Neural progenitor cell (in vitro differentiated cells): ENCODE data around the gene COQ10A. TPM values are rescaled to one million over a fixed set of nuclear protein-coding genes. Genes with fewer than 3 reads are reported as not detected.
"Not testable (repeated sequence)": the region's sequence is repeated elsewhere in the genome, so short reads cannot be mapped to it uniquely, and the experiment has no call there.

Experiments
- DNase-seq: peaks from one replicate; pipeline ENCODE4 v3.0.0-alpha.2; 2016; ENCODE audit warnings: low spot score
- H2AFZ ChIP-seq: fragments of 200-600 bp; sonication (generic); replicated peaks from 2 replicates; pipeline ENCODE4 v1.6.1; 2016; ENCODE audit warnings: antibody characterized with exemption
- H3F3A ChIP-seq: fragments of 200-600 bp; sonication (generic); 2 replicates; pipeline ENCODE4 v1.6.1; 2016; ENCODE audit warnings: antibody characterized with exemption, low read depth
- H3K27ac ChIP-seq: fragments of 200-600 bp; sonication (generic); 2 replicates; pipeline ENCODE4 v1.5.1; 2016; ENCODE audit warnings: mild to moderate bottlenecking
- H3K27me3 ChIP-seq: fragments of 200-600 bp; sonication (generic); 2 replicates; pipeline ENCODE4 v1.6.1; 2016; ENCODE audit warnings: mild to moderate bottlenecking, moderate library complexity
- H3K36me3 ChIP-seq: fragments of 200-600 bp; sonication (generic); 2 replicates; pipeline ENCODE4 v1.5.1; 2016
- H3K4me1 ChIP-seq: fragments of 200-600 bp; sonication (generic); 2 replicates; pipeline ENCODE4 v1.6.1; 2016; ENCODE audit warnings: mixed run types
- H3K4me2 ChIP-seq: fragments of 200-600 bp; sonication (generic); 2 replicates; pipeline ENCODE4 v1.6.1; 2016
- H3K4me3 ChIP-seq: fragments of 200-600 bp; sonication (generic); 2 replicates; pipeline ENCODE4 v1.5.1; 2016
- H3K79me2 ChIP-seq: fragments of 200-600 bp; sonication (generic); 2 replicates; pipeline ENCODE4 v1.6.1; 2016; ENCODE audit warnings: low read depth
- H3K9ac ChIP-seq: fragments of 200-600 bp; sonication (generic); 2 replicates; pipeline ENCODE4 v1.6.1; 2016
- H3K9me3 ChIP-seq: fragments of 200-600 bp; sonication (generic); 2 replicates; pipeline ENCODE4 v1.5.1; 2016; ENCODE audit warnings: low read depth
- H4K20me1 ChIP-seq: fragments of 200-600 bp; sonication (generic); 2 replicates; pipeline ENCODE4 v1.6.1; 2016; ENCODE audit warnings: low read depth
- H3K27ac Mint-ChIP-seq: 3 replicates; pipeline ENCODE4 v1.8.0; 2021; ENCODE audit warnings: mixed read lengths
- H3K27me3 Mint-ChIP-seq: 2 replicates; pipeline ENCODE4 v1.8.0; 2022; ENCODE audit warnings: low read depth, mild to moderate bottlenecking, inconsistent platforms, moderate library complexity, mixed read lengths; ENCODE audit not compliant: insufficient read depth
- H3K36me3 Mint-ChIP-seq: 3 replicates; pipeline ENCODE4 v1.8.0; 2021; ENCODE audit warnings: mixed read lengths
- H3K4me1 Mint-ChIP-seq: 3 replicates; pipeline ENCODE4 v1.8.0; 2021; ENCODE audit warnings: mixed read lengths
- H3K4me3 Mint-ChIP-seq: 3 replicates; pipeline ENCODE4 v1.8.0; 2021; ENCODE audit warnings: mild to moderate bottlenecking, moderate library complexity, mixed read lengths
- H3K9me3 Mint-ChIP-seq: 3 replicates; pipeline ENCODE4 v1.8.0; 2020; ENCODE audit warnings: mixed read lengths
- CTCF ChIP-seq: fragments of 200-600 bp; sonication (generic); IDR thresholded peaks from 2 replicates; pipeline ENCODE4 v1.5.1; 2017; ENCODE audit warnings: antibody characterized with exemption, mild to moderate bottlenecking
- EZH2 ChIP-seq: fragments of 200-600 bp; sonication (generic); IDR thresholded peaks from 2 replicates; pipeline ENCODE4 v1.6.1; 2017; ENCODE audit warnings: antibody characterized with exemption, mild to moderate bottlenecking, moderate library complexity
- EZH2phosphoT487 ChIP-seq: fragments of 200-600 bp; sonication (generic); IDR thresholded peaks from 2 replicates; pipeline ENCODE4 v1.6.1; 2017; ENCODE audit warnings: antibody characterized with exemption
- total RNA-seq: library from RNA; depleted of rRNA; stranded (reverse); fragments of >200 nt; gene quantifications from 2 replicates; pipeline ENCODE4 v1.2.3, GENCODE V29; 2015; ENCODE audit warnings: low replicate concordance

The COQ10A gene
- total RNA-seq, 1 donor from 2014 or later, result 41.8 TPM

GRCh38 chr12:56260921-56261320 is 5.8 kb upstream of the COQ10A start:
- no peaks in the 10 kb centered on the region for H3K9me3 Mint-ChIP-seq

GRCh38 chr12:56261503-56262232 is 5.1 kb upstream of the COQ10A start:
- TF ChIP-seq EZH2phosphoT487 (no peak), CTCF (no peak), EZH2 (no peak)
- H3K79me2 ChIP-seq, result peaks cover 14% of the 10 kb centered on the region
- peaks cover 2% of the 10 kb centered on the region for H3K27me3 Mint-ChIP-seq
- H3K4me2 ChIP-seq, result no peak overlapping the region
- no peaks in the 10 kb centered on the region for H3K36me3 ChIP-seq
- peaks cover 11% of the 10 kb centered on the region for H3K4me1 ChIP-seq
- no peaks in the 10 kb centered on the region for H3K9me3 ChIP-seq
- peaks cover 34% of the 10 kb centered on the region for H3F3A ChIP-seq
- no peak overlapping the region for H3K4me3 ChIP-seq
- no peak overlapping the region for H3K27ac Mint-ChIP-seq
- H3K9ac ChIP-seq, result no peak overlapping the region
- H3K36me3 Mint-ChIP-seq, result no peaks in the 10 kb centered on the region
- H2AFZ ChIP-seq, result no peak overlapping the region
- H3K9me3 Mint-ChIP-seq, result no peaks in the 10 kb centered on the region
- H3K4me1 Mint-ChIP-seq, result peaks cover 18% of the 10 kb centered on the region
- no peaks in the 10 kb centered on the region for H3K27me3 ChIP-seq
- H4K20me1 ChIP-seq, result peaks cover 13% of the 10 kb centered on the region
- H3K4me3 Mint-ChIP-seq, result no peak overlapping the region
- no peak overlapping the region for H3K27ac ChIP-seq
- no peak for DNase-seq

More at GRCh38 chr12:56260921-56261320, 5.8 kb upstream of the COQ10A start:
- no peak overlapping the region for H3K9ac ChIP-seq
- H2AFZ ChIP-seq, result no peak overlapping the region
- H3K4me2 ChIP-seq, result no peak overlapping the region
- Mint-ChIP-seq H3K36me3 (peaks cover 4% of the 10 kb centered on the region), H3K4me3 (no peak overlapping the region), H3K27ac (no peak overlapping the region), H3K27me3 (peaks cover 2% of the 10 kb centered on the region), H3K4me1 (peaks cover 20% of the 10 kb centered on the region)
- H3K36me3 ChIP-seq, result no peaks in the 10 kb centered on the region
- H3K27me3 ChIP-seq, result no peaks in the 10 kb centered on the region
- H3K79me2 ChIP-seq, result peaks cover 22% of the 10 kb centered on the region
- TF ChIP-seq CTCF (no peak), EZH2 (no peak), EZH2phosphoT487 (no peak)
- H3K4me1 ChIP-seq, result peaks cover 17% of the 10 kb centered on the region
- H4K20me1 ChIP-seq, result peaks cover 20% of the 10 kb centered on the region
- no peak overlapping the region for H3K4me3 ChIP-seq
- no peak overlapping the region for H3K27ac ChIP-seq
- DNase-seq, result no peak
- H3K9me3 ChIP-seq, result no peaks in the 10 kb centered on the region
- peaks cover 30% of the 10 kb centered on the region for H3F3A ChIP-seq

- H3K4me3 ChIP-seq, result not testable (repeated sequence)
These were observed 3.8 kb upstream of the COQ10A start for GRCh38 chr12:56262955-56263354.

GRCh38 chr12:56266068-56266692 is 562 bp upstream of the COQ10A start:
- Histone ChIP-seq H3K4me2 (peak overlapping the region; percentile 83), H2AFZ (peak overlapping the region; percentile 87), H3F3A (peaks cover 44% of the 10 kb centered on the region), H3K4me3 (peak overlapping the region; percentile 83)
- not testable (repeated sequence) for H3K27me3 ChIP-seq, DNase-seq, H3K9me3 Mint-ChIP-seq, H3K79me2 ChIP-seq, H3K36me3 ChIP-seq, H3K27me3 Mint-ChIP-seq, H3K9me3 ChIP-seq, H3K9ac ChIP-seq, H4K20me1 ChIP-seq, H3K27ac ChIP-seq, H3K4me1 ChIP-seq
- peak overlapping the region; percentile 97 for H3K27ac Mint-ChIP-seq
- peak overlapping the region; percentile 94 for H3K4me3 Mint-ChIP-seq
- H3K4me1 Mint-ChIP-seq, result peaks cover 16% of the 10 kb centered on the region
- peaks cover 17% of the 10 kb centered on the region for H3K36me3 Mint-ChIP-seq

More at GRCh38 chr12:56262955-56263354, 3.8 kb upstream of the COQ10A start:
- H2AFZ ChIP-seq, H3K27ac ChIP-seq, DNase-seq, H4K20me1 ChIP-seq, H3K9me3 Mint-ChIP-seq, H3K4me1 ChIP-seq, H3K9me3 ChIP-seq, H3K27me3 ChIP-seq, H3K27ac Mint-ChIP-seq, H3K4me2 ChIP-seq, H3K4me3 Mint-ChIP-seq, H3K36me3 Mint-ChIP-seq, H3K79me2 ChIP-seq, H3K36me3 ChIP-seq, H3K9ac ChIP-seq, H3K27me3 Mint-ChIP-seq: not testable (repeated sequence)
- peaks cover 21% of the 10 kb centered on the region for H3K4me1 Mint-ChIP-seq
- H3F3A ChIP-seq, result peaks cover 34% of the 10 kb centered on the region
